Bronchial epithelial cell (primary cell): ENCODE data around the gene RAET1E. TPM values are rescaled to one million over a fixed set of nuclear protein-coding genes. Genes with fewer than 3 reads are reported as not detected.
A peak's percentile ranks its signal among the peaks of the same experiment; 100 is the strongest.
"Not testable (repeated sequence)": the region's sequence is repeated elsewhere in the genome, so short reads cannot be mapped to it uniquely, and the experiment has no call there.

Source experiments
- DNase-seq: peaks from one replicate; pipeline ENCODE4 v3.0.0-alpha.2; 2010; ENCODE audit warnings: low read depth
- FAIRE-seq: peaks from 2 replicates; lab custom pipeline; 2011; peaks lifted over from hg19 to GRCh38; lab: Jason Lieb, UNC
- H3K27me3 ChIP-seq: 2 replicates; pipeline ENCODE4 v1.5.1; 2011; ENCODE audit warnings: low read length; ENCODE audit not compliant: control insufficient read depth, insufficient read depth
- H3K36me3 ChIP-seq: 2 replicates; pipeline ENCODE4 v1.5.1; 2011; ENCODE audit warnings: low read length; ENCODE audit not compliant: control insufficient read depth, insufficient read depth
- H3K4me3 ChIP-seq: 2 replicates; pipeline ENCODE4 v1.5.1; 2011; ENCODE audit warnings: mild to moderate bottlenecking, low read depth, low read length, control low read depth
- total RNA-seq: library from RNA; depleted of rRNA; stranded (reverse); fragments of >200 nt; gene quantifications from 2 replicates; pipeline ENCODE4 v1.2.1, GENCODE V29; 2014
- TF ChIP-seq, protein P1 (sequence below): IDR thresholded peaks from 2 replicates; pipeline ENCODE4 v1.5.1; 2011; ENCODE audit warnings: mild to moderate bottlenecking, moderate library complexity, low read length, control low read depth, inconsistent platforms; ENCODE audit not compliant: insufficient read depth, severe bottlenecking

The RAET1E gene
- total RNA-seq, 1 donor from 2014 or later: 19.0 TPM

DNA sequence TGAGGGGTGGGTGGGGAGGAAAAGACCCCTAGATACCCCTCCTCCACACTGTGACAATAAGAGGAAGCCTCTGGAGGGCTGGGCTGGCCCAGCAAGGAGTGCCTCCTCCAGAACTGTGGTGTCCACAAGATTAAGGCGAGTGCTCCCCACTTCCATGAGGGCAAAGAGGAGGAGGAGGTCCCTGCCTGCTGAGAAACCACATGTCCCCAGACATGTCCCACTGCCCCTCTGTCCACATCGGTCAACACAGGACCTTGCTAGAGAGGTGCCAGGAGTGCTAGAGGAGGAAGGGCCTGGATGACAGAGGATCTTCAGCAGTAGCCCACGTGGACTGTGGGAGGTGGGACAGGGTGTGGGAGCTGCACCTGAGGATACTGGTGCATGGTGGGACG lies 21.9 kb upstream of the RAET1E start:
- TF ChIP-seq, protein P1, sequence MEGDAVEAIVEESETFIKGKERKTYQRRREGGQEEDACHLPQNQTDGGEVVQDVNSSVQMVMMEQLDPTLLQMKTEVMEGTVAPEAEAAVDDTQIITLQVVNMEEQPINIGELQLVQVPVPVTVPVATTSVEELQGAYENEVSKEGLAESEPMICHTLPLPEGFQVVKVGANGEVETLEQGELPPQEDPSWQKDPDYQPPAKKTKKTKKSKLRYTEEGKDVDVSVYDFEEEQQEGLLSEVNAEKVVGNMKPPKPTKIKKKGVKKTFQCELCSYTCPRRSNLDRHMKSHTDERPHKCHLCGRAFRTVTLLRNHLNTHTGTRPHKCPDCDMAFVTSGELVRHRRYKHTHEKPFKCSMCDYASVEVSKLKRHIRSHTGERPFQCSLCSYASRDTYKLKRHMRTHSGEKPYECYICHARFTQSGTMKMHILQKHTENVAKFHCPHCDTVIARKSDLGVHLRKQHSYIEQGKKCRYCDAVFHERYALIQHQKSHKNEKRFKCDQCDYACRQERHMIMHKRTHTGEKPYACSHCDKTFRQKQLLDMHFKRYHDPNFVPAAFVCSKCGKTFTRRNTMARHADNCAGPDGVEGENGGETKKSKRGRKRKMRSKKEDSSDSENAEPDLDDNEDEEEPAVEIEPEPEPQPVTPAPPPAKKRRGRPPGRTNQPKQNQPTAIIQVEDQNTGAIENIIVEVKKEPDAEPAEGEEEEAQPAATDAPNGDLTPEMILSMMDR: no peak

DNA sequence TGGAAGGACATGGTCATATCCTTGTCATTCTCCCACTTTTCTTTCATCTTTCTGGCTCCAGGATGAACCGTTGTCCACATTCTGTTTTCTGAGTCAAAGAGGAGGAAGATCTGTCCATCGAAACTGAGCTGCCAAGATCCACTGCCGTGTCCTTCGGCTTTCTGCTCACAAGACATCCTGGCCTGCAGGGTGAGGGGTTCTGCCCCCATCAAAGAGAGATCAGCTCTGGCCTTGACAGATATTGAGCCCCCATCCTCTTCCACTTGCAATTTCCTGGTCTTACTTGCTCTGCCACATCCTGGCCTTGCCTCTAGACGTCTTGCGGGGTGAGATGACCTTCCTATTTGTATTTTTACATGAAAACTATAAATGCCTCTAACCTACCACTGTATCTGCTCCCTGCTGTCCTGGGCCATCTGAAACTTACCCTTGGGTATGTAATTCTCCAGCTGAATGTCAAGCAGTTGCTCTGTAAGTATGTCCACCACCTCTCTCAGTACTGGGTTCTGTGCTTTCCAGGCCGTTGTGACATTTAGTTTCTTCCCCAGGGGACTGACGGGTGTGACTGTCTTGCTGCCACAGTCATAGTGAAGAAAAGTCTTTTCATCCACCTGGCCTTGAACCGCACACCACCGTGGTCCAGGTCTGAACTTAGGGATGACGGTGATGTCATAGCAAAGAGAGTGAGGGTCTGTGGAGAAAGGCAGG lies 21.4 kb upstream of the RAET1E start:
- not testable (repeated sequence) for DNase-seq, H3K4me3 ChIP-seq, H3K27me3 ChIP-seq
- H3K36me3 ChIP-seq: peaks cover 21% of the 10 kb centered on the region
- peak; percentile 73 for FAIRE-seq

More for the DNA sequence above, 21.9 kb upstream of the RAET1E start:
- H3K4me3 ChIP-seq: no peak overlapping the region
- FAIRE-seq: no peak
- H3K36me3 ChIP-seq: peaks cover 21% of the 10 kb centered on the region
- no peak for DNase-seq
- H3K27me3 ChIP-seq: no peaks in the 10 kb centered on the region

DNA sequence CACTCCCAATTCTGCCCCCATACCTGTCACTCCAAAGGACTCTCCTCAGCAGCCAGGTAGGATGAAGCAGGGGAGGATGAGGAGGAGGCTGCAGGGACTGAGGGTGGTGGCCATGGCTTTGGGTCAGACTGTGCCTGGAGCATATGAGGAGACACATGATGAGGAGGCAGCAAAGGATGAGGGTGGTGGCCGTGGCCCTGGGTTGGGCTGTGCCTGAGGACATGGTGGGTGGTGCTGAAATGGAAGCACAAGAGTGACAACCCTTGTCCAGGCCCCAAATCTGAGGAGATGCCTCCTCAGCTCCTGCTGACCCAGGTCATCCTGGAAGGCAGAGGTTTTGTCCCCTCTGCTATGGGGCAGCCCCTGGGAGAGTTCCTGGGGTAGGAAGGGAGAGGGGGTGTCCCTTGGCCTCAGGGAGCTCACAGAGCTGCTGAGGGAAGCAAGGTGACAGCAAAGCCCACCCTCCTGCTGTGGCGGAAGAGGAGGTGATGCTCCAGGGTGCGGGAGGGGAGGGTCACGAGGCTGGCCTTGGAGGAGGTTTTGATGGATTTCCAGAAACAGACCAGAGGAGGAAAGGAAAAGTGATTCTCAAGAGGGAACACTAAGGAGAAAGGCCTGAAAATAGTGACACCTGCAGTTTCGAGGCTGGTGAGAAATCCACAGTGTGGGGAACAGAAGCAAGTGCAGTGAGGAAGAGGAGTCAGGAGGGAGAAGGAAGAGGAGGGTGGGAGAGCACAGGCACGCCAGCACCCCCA lies 20.4 kb upstream of the RAET1E start:
- peaks cover 21% of the 10 kb centered on the region for H3K36me3 ChIP-seq
- H3K4me3 ChIP-seq: no peak overlapping the region
- FAIRE-seq (no peak), DNase-seq (no peak)
- TF ChIP-seq, protein P1: no peak
- H3K27me3 ChIP-seq: no peaks in the 10 kb centered on the region

DNA sequence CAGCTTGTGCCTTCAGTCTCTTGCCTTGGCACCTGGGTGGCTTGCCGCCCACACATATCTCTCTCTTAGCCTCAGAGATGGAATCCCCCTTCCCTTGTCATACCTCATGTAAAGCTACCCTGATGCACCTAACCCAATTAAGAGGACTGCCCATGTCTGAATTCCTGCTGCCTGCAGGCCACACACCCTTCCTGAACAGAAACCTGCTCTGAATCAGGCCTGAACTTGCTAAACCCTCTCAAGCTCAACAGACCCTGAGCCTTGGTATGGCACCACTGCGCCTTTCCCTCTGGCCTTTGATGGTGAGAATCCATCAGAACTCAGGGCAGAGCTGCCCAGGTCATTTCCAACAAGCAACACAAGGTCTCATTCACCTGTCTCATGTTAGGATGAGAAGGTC lies 19.8 kb upstream of the RAET1E start:
- Histone ChIP-seq H3K27me3 (no peaks in the 10 kb centered on the region), H3K4me3 (no peak overlapping the region), H3K36me3 (peaks cover 21% of the 10 kb centered on the region)
- DNase-seq: peak; percentile 46
- TF ChIP-seq, protein P1: no peak
- FAIRE-seq: no peak

DNA sequence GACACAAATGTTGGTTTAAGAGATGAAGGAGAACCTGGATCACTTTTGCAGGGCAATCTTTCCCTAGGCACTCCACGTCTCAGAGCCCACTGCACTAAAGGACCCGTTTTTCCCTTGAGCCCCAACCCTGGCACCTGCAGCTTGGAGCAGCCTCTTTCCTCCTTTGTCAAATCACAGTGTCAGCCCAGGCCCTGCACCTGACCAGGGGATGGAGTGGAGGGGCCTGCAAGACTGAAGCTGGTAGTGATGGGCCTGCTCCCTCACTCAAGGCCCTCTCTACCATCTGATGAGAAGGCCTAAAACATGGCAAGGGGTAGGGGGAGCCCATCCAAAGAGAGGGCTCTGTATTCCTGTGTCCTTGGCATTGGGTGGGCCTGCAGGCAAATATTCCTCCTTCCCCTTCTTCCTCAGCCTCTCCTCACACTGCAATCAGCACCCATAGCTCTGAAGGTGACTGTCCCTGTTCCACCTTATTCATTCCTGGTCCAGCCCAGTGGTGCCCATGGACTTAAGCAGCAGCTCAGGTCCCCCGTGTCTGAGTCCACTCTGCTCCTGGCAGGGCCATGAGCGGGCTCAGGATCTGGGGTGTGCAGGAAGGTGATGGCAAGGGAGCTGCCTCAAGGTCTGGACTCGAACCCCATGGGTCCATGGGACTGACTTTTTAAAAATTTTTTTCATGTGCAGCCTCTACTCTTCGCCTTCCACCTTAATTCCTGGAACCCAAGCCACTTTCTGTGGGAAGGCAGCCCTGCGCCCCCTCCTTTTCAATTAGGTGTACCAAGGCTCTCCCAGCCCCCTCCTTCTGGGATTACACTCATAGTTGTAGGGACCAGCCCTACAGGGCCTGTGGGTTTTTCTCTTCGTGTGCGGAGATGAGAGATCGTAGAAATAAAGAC lies 18.3 kb upstream of the RAET1E start:
- Histone ChIP-seq H3K4me3 (no peak overlapping the region), H3K36me3 (peaks cover 19% of the 10 kb centered on the region), H3K27me3 (no peaks in the 10 kb centered on the region)
- FAIRE-seq (no peak), DNase-seq (no peak)
- TF ChIP-seq, protein P1: no peak
